ENCODE results near the gene ATM. TPM values are rescaled to one million over a fixed set of nuclear protein-coding genes. Genes with fewer than 3 reads are reported as not detected.

The ATM gene
- total and polyA plus RNA-seq, 10 of the 15 experiments (the other 5 are each of a cell fraction or from before 2014, with no cell fraction given) = 10.0 to 91.5 (median 40.2) TPM

DNA sequence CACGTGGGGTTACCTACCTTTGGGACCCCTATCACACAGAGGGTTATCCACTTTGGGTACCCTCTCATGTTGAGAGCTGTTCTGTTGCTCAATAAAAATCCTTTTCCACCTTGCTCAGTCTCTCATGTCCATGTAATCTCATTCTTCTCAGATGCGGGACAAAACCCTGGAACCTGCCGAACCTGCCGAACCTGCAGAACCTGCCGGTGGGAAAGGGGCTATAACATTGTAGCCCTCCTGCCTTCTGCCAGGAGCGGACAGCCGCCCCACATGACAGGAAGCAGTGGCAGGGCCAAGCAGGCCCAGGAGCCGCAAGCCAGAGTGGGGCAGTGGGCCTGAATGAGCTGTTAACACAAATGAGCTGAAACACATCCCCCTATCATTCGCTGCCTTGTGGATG is 18.5 kb upstream of the ATM start:
- ChIA-PET CTCF (interaction anchor here (0.9 to 1.5 kb wide), 3 partner anchors 9 to 16 kb away, joined by 3 to 4 read pairs (median 3); no protein-coding TSS in a partner anchor), RAD21 (ENCODE audit: unreplicated experiment) (no interaction called here), POLR2A (no interaction called here), SMC1A (ENCODE audit: uncharacterized antibody, unreplicated experiment) (interaction anchor here (1.3 to 4.7 kb wide), 2 partner anchors 11 to 15 kb away, joined by 3 to 21 read pairs; no protein-coding TSS in a partner anchor)
- Histone ChIP-seq H3K36me3 (ENCODE audit: control insufficient read depth in 2 of 2, insufficient read depth in 2 of 2, low read length in 1 of 2) (peaks cover 28 to 50% of the 10 kb centered on the region in 2 experiments), H3K4me1 (ENCODE audit: control insufficient read depth, insufficient read depth, low read length) (peaks cover 15% of the 10 kb centered on the region), H3K9me3 (replicated peaks; ENCODE audit: control insufficient read depth, insufficient read depth, low read length) (peaks cover 49% of the 10 kb centered on the region), H3K27me3 (replicated peaks in 1 of 2; ENCODE audit: control insufficient read depth in 2 of 2, insufficient read depth in 2 of 2, low read length in 1 of 2) (no peaks in the 10 kb centered on the region), H3K79me2 (ENCODE audit: control insufficient read depth, insufficient read depth, low read length) (peaks cover 53% of the 10 kb centered on the region), H4K20me1 (ENCODE audit: control insufficient read depth, insufficient read depth) (no peaks in the 10 kb centered on the region), H3K9ac (ENCODE audit: control insufficient read depth, insufficient read depth, low read length) (no peak overlapping the region), H3K4me3 (no peak overlapping the region), H3K4me2 (ENCODE audit: control insufficient read depth, insufficient read depth) (no peak overlapping the region), H3K27ac (ENCODE audit: control insufficient read depth, insufficient read depth) (no peak overlapping the region), H2AFZ (ENCODE audit: control insufficient read depth, low read depth, low read length) (no peak overlapping the region)
- intact Hi-C loops (cut with micrococcal nuclease; ENCODE audit: unreplicated experiment) = no loop called here
- DNase-seq (ENCODE audit: low read depth, low spot score) = no peak
- no peak for ATAC-seq
- no peak for FAIRE-seq
- in situ Hi-C loops (cut with MboI) = no loop called here
- no TSS peak for BruUV-seq (replicated peaks)
- WGBS (ENCODE audit: insufficient coverage, insufficient replicate concordance, low lambda C conversion rate, missing lambda C conversion rate) = 95% methylated on average over 9 of the region's 9 CpGs
- TF ChIP-seq HDAC2 (IDR thresholded peaks at IDR 0.05) = no peak
- TF ChIP-seq SIX5 (IDR thresholded peaks at IDR 0.05; ENCODE audit: low read depth, low read length, severe bottlenecking) = no peak
- no peak for TF ChIP-seq ZNF207 (IDR thresholded peaks at IDR 0.05; ENCODE audit: borderline replicate concordance)
- no peak for TF ChIP-seq SMAD5 (IDR thresholded peaks at IDR 0.05; ENCODE audit: low read depth)
- TF ChIP-seq WRNIP1 (IDR thresholded peaks at IDR 0.05; ENCODE audit: borderline replicate concordance, low read depth, low read length) = no peak
- no peak for TF ChIP-seq E2F8 (IDR thresholded peaks at IDR 0.05; ENCODE audit: low read depth, partially characterized antibody)
- no peak for TF ChIP-seq RAD21 (IDR thresholded peaks at IDR 0.05; ENCODE audit: insufficient read depth, low read depth, low read length)
- no peak for TF ChIP-seq ZNF274 (IDR thresholded peaks at IDR 0.05; ENCODE audit: insufficient read depth, insufficient read length)
- no peak for TF ChIP-seq ZBTB33 (IDR thresholded peaks at IDR 0.05)
- TF ChIP-seq BRCA1 (IDR thresholded peaks at IDR 0.05; ENCODE audit: low read depth, low read length) = no peak
- TF ChIP-seq, protein P1, sequence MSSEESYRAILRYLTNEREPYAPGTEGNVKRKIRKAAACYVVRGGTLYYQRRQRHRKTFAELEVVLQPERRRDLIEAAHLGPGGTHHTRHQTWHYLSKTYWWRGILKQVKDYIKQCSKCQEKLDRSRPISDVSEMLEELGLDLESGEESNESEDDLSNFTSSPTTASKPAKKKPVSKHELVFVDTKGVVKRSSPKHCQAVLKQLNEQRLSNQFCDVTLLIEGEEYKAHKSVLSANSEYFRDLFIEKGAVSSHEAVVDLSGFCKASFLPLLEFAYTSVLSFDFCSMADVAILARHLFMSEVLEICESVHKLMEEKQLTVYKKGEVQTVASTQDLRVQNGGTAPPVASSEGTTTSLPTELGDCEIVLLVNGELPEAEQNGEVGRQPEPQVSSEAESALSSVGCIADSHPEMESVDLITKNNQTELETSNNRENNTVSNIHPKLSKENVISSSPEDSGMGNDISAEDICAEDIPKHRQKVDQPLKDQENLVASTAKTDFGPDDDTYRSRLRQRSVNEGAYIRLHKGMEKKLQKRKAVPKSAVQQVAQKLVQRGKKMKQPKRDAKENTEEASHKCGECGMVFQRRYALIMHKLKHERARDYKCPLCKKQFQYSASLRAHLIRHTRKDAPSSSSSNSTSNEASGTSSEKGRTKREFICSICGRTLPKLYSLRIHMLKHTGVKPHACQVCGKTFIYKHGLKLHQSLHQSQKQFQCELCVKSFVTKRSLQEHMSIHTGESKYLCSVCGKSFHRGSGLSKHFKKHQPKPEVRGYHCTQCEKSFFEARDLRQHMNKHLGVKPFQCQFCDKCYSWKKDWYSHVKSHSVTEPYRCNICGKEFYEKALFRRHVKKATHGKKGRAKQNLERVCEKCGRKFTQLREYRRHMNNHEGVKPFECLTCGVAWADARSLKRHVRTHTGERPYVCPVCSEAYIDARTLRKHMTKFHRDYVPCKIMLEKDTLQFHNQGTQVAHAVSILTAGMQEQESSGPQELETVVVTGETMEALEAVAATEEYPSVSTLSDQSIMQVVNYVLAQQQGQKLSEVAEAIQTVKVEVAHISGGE (CRISPR knock-in tag; IDR thresholded peaks at IDR 0.05) = no peak
- no peak for TF ChIP-seq SIN3A (IDR thresholded peaks at IDR 0.05; ENCODE audit: low read depth, low read length)
- no peak for TF ChIP-seq KAT2A (conservative IDR thresholded peaks at IDR 0.05; ENCODE audit: control insufficient read depth, low read depth, low read length)
- TF ChIP-seq HSF1 (IDR thresholded peaks at IDR 0.05; ENCODE audit: low read depth, low read length) = no peak
- TF ChIP-seq ZNF24 (IDR thresholded peaks at IDR 0.05) = no peak
- TF ChIP-seq ZNF384 (IDR thresholded peaks at IDR 0.05; ENCODE audit: borderline replicate concordance, low read depth, low read length) = no peak

Measured in GM12878 (cell line).